Smooth muscle cell (in vitro differentiated cells): Measurements from ENCODE around the gene ENPP3. TPM values are rescaled to one million over a fixed set of nuclear protein-coding genes. Genes with fewer than 3 reads are reported as not detected.

Experiments
- DNase-seq: peaks from one replicate; lab custom pipeline; 2025; ENCODE audit not compliant: unreplicated experiment; lab: John Stamatoyannopoulos, UW
- H2AFZ ChIP-seq: fragments of 200-600 bp; sonication (generic); 2 replicates; pipeline ENCODE4 v1.6.0; 2016; ENCODE audit warnings: antibody characterized with exemption, low read depth, mild to moderate bottlenecking
- H3F3A ChIP-seq: fragments of 200-600 bp; sonication (generic); 2 replicates; pipeline ENCODE4 v1.6.0; 2017; ENCODE audit warnings: antibody characterized with exemption, low read depth
- H3K27ac ChIP-seq: fragments of 200-600 bp; sonication (generic); 2 replicates; pipeline ENCODE4 v1.5.1; 2016; ENCODE audit warnings: low read depth, mild to moderate bottlenecking
- H3K27me3 ChIP-seq: fragments of 200-600 bp; sonication (generic); 2 replicates; pipeline ENCODE4 v1.6.1; 2016; ENCODE audit warnings: low read depth, mild to moderate bottlenecking
- H3K36me3 ChIP-seq: fragments of 200-600 bp; sonication (generic); 2 replicates; pipeline ENCODE4 v1.5.1; 2016; ENCODE audit warnings: low read depth
- H3K4me1 ChIP-seq: fragments of 200-600 bp; sonication (generic); 2 replicates; pipeline ENCODE4 v1.5.1; 2016; ENCODE audit warnings: low read depth
- H3K4me2 ChIP-seq: fragments of 200-600 bp; sonication (generic); 2 replicates; pipeline ENCODE4 v1.6.0; 2016; ENCODE audit warnings: mild to moderate bottlenecking
- H3K4me3 ChIP-seq: fragments of 200-600 bp; sonication (generic); 2 replicates; pipeline ENCODE4 v1.5.1; 2016; ENCODE audit warnings: mild to moderate bottlenecking
- H3K79me2 ChIP-seq: fragments of 200-600 bp; sonication (generic); 2 replicates; pipeline ENCODE4 v1.6.0; 2016; ENCODE audit warnings: low read depth, mild to moderate bottlenecking
- H3K9ac ChIP-seq: fragments of 200-600 bp; sonication (generic); 2 replicates; pipeline ENCODE4 v1.6.0; 2016; ENCODE audit warnings: low read depth
- H3K9me3 ChIP-seq: fragments of 200-600 bp; sonication (generic); replicated peaks from 2 replicates; pipeline ENCODE4 v1.5.1; 2016; ENCODE audit warnings: low read depth
- H4K20me1 ChIP-seq: fragments of 200-600 bp; sonication (generic); 2 replicates; pipeline ENCODE4 v1.6.0; 2016; ENCODE audit warnings: low read depth
- WGBS: methylation state at CpG from one replicate; pipeline ENCODE4 v1.1.7; 2016; ENCODE audit warnings: low lambda C conversion rate; 5-methylcytosine and 5-hydroxymethylcytosine counted together
- polyA plus RNA-seq: library from polyadenylated mRNA; unstranded; fragments of >200 nt; fragmentation: Nextera tagmentation; extraction: Ambion mirVana; gene quantifications from 2 replicates; pipeline ENCODE4 v1.2.1, GENCODE V29; 2016
- total RNA-seq: library from RNA; depleted of rRNA; stranded (reverse); fragments of >200 nt; gene quantifications from 2 replicates; pipeline ENCODE4 v1.2.3, GENCODE V29; 2014
- TF ChIP-seq, protein P1 (sequence below): fragments of 200-600 bp; sonication (generic); IDR thresholded peaks from 2 replicates; pipeline ENCODE4 v1.5.1; 2017; ENCODE audit warnings: borderline replicate concordance, mild to moderate bottlenecking, antibody characterized with exemption; ENCODE audit not compliant: insufficient read depth, poor library complexity, severe bottlenecking

ENPP3 gene
- total and polyA plus RNA-seq, 2 experiments from 2014 or later = 0.16 to 0.18 TPM

DNA sequence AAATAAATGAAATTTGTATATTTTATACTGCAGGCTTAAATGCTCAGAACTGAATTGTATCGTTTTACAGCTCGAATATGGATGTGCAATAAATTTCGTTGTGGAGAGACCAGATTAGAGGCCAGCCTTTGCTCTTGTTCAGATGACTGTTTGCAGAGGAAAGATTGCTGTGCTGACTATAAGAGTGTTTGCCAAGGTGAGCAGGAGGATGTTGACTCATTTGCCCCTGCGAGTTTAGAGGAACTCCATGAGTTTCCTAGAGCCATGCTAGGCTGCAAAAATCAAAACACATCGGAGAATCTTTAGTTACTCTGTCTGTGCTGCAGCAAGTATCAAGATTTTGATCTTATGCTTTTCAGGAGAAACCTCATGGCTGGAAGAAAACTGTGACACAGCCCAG, 15.4 kb downstream of the ENPP3 start:
- Histone ChIP-seq H3K9me3 (no peaks in the 10 kb centered on the region), H3K36me3 (no peaks in the 10 kb centered on the region), H3K4me2 (no peak overlapping the region), H3K27me3 (no peaks in the 10 kb centered on the region), H3K4me1 (no peaks in the 10 kb centered on the region), H4K20me1 (no peaks in the 10 kb centered on the region), H3K4me3 (no peak overlapping the region), H3F3A (no peaks in the 10 kb centered on the region), H3K79me2 (no peaks in the 10 kb centered on the region), H3K9ac (no peak overlapping the region), H3K27ac (no peak overlapping the region), H2AFZ (no peak overlapping the region)
- WGBS = 78% methylated on average over 5 of the region's 5 CpGs
- DNase-seq = no peak
- TF ChIP-seq, protein P1, sequence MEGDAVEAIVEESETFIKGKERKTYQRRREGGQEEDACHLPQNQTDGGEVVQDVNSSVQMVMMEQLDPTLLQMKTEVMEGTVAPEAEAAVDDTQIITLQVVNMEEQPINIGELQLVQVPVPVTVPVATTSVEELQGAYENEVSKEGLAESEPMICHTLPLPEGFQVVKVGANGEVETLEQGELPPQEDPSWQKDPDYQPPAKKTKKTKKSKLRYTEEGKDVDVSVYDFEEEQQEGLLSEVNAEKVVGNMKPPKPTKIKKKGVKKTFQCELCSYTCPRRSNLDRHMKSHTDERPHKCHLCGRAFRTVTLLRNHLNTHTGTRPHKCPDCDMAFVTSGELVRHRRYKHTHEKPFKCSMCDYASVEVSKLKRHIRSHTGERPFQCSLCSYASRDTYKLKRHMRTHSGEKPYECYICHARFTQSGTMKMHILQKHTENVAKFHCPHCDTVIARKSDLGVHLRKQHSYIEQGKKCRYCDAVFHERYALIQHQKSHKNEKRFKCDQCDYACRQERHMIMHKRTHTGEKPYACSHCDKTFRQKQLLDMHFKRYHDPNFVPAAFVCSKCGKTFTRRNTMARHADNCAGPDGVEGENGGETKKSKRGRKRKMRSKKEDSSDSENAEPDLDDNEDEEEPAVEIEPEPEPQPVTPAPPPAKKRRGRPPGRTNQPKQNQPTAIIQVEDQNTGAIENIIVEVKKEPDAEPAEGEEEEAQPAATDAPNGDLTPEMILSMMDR = no peak

DNA sequence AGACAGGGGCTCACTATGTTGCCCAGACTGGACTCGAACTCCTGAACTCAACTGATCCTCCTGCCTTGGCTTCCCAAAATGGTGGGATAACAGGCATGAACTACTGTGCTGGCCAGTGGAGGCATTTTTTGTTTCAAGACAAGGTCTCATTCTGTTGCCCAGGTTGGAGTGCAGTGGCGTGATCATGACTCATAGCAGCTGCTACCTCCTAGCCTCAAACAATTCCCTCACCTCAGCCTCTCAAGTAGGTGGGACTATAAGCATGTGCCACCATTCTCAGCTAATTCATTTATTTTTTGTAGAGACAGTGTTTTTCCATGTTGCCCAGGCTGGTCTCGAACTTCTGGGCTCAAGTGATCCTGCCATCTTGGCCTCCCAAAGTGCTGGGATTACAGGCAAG, 17.2 kb downstream of the ENPP3 start:
- Histone ChIP-seq H2AFZ (no peak overlapping the region), H3K79me2 (no peaks in the 10 kb centered on the region), H4K20me1 (no peaks in the 10 kb centered on the region), H3K4me2 (no peak overlapping the region), H3K9ac (no peak overlapping the region), H3K4me1 (no peaks in the 10 kb centered on the region), H3K36me3 (no peaks in the 10 kb centered on the region), H3K27ac (no peak overlapping the region), H3K4me3 (no peak overlapping the region), H3K9me3 (no peaks in the 10 kb centered on the region), H3K27me3 (no peaks in the 10 kb centered on the region), H3F3A (no peaks in the 10 kb centered on the region)
- DNase-seq = no peak
- 84% methylated on average over 3 of the region's 3 CpGs for WGBS
- TF ChIP-seq, protein P1 = no peak

DNA sequence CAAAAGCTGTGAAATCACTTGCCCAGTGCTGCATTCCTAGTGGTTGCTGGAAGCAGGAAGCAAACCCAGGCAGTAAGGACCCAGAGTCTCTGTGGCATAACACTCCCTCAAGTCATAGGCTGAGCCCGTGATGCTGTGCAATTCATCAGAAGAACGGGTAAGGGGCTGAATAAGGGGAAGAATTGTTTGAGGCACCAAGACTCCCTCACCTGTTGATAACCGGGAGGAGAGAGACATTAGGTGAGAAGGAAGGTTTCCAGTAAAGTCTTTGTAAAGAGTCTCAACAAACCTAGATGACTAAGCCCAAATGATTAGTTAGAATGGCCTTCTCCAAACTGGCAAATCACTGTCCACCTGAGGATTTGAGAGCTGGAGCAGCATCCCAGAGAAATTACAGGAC, 18.3 kb downstream of the ENPP3 start:
- WGBS = 92% methylated on average over 3 of the region's 3 CpGs
- Histone ChIP-seq H3K79me2 (no peaks in the 10 kb centered on the region), H4K20me1 (no peaks in the 10 kb centered on the region), H3K4me2 (no peak overlapping the region), H3K27me3 (no peaks in the 10 kb centered on the region), H3K4me1 (no peaks in the 10 kb centered on the region), H3F3A (no peaks in the 10 kb centered on the region), H3K9ac (no peak overlapping the region), H3K27ac (no peak overlapping the region), H2AFZ (no peak overlapping the region), H3K4me3 (no peak overlapping the region), H3K36me3 (no peaks in the 10 kb centered on the region), H3K9me3 (no peaks in the 10 kb centered on the region)
- TF ChIP-seq, protein P1 = no peak
- no peak for DNase-seq

DNA sequence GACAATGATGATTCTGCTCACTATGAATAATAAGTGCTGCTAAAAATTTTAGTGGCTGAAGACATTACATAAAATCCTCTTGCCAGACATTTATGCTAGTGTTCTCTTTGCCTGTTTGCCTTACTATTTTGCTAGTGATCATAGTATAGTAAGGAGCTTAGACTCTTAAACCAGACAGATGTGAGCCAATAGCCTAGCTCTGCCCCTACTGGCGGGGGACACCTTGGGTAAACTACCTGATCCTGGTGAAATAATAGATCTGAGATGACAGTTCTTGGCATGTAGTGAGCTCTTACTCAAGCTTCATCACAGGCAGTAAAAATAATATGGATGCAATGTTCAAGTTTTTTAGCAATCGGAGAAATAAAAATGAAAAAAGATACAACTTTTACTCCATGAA, 18.8 kb downstream of the ENPP3 start:
- WGBS = 91% methylated on average over 2 of the region's 2 CpGs
- TF ChIP-seq, protein P1 = no peak
- H4K20me1 ChIP-seq = no peaks in the 10 kb centered on the region

More for the DNA sequence above, 18.8 kb downstream of the ENPP3 start:
- H2AFZ ChIP-seq = no peak overlapping the region
- H3K27me3 ChIP-seq = no peaks in the 10 kb centered on the region
- no peak overlapping the region for H3K9ac ChIP-seq
- no peak overlapping the region for H3K4me2 ChIP-seq
- no peaks in the 10 kb centered on the region for H3K79me2 ChIP-seq
- no peaks in the 10 kb centered on the region for H3K36me3 ChIP-seq
- H3K4me1 ChIP-seq = no peaks in the 10 kb centered on the region
- no peak overlapping the region for H3K27ac ChIP-seq
- no peaks in the 10 kb centered on the region for H3K9me3 ChIP-seq
- no peaks in the 10 kb centered on the region for H3F3A ChIP-seq
- no peak overlapping the region for H3K4me3 ChIP-seq
- DNase-seq = no peak
